Amygdala (tissue), 56 donors: ENCODE results near the gene ASTN1.
A peak's percentile ranks its signal among the peaks of the same experiment; 100 is the strongest.

Experiments used
- DNase-seq, 56 donors: peaks; one replicate each; lab custom pipeline; 2025; lab: John Stamatoyannopoulos, UW

Gene ASTN1

DNA sequence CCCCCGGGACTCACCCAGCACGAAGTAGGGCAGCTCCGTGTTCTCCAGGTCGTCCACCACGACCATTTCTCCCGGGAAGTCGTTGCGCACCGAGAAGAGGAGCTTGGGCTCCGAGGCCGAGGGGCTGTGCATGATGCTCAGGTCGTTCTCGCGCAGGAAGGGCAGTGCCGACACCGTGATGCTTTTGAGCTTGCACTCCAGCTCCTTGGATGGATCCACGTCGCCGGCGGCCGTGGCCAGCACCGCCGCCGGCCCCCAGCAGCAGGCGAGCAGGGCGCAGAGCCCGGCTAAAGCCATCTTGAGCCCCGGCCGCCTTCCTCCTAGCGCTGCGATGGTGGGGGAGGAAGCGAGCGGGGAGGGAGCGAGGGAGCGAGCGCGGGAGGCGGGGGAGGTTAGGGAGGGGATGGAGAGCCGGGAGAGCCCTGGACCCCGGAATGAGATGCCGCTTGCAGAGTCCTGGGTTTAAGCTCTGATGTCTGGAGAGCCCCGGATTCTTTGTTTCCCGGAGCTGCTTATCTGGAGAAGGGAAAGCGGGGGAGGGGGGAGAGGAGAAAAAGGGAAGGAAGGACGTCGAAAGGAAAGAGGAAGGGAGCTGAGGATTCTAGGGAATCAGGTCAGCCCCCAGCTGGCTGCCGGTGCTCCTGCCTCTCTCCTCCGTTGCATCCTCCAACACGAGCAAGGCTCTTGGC is at the start of gene ASTN1:
TSS of gene ASTN1 (minus strand) at position 333 of the 689 bp plus-strand sequence. CDS start at position 297, 36 bp downstream.
- DNase-seq: peak in 34 of 56 donors; percentile 17 to 82 (median 42)

DNA sequence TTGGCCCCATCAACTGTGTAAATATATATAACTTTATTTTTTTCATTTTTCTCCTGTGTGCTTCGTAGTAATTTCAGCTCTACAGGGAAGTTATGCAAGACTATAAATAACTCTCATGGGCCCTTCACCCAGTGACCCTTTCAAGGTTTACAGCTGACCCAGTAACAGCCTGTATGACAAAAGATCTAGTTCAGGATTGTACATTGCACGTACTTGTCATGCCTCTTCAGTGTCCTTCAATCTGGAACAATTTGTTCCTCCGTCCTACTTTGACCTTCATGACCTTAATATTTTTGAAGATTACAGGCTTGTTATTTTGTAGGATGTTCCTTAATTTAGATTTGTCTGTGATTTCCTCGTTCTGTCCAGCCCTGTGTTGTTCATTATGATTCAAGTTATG is 46.7 kb upstream of the ASTN1 start:
- DNase-seq: no peak

DNA sequence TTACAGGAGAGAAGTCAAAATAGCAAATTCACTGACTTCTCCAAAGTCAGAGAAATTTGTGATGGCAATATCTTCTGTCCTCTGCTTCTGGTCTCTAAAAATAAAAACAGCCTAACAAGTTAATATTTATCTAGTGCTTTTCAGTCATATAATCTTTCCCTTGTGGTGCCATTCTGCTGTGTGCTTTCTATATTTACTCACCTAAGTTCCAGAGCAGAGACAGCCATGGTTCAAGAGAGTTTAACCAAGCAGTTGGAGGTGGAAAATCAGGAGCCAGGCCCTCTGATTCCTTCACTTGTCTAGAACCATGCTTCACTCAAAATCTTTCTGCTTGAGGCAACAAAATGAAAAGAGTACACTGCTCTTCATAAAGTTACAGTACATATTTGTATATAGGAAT is 45.6 kb upstream of the ASTN1 start:
- no peak for DNase-seq

DNA sequence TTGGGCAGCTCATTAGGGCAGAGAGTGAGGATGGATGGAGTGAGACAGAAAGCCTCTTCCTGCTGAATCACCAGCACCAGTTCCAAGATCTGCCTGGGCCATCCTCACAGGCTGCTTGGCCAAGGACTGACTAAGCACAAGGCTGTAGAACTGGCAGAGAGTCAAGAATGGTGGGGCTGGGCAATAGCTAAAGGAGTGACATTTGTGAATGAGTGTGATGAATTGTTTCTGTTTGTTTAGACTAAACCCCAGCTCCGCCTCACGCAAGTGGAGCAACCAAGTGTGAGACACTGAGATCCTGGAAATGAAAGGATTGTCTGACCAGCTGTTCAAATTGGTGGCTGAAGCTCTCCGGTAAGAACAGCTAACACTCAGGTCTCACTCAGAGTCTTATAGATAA is 44.8 kb upstream of the ASTN1 start:
- DNase-seq: peak in 45 of 56 donors; percentile 6 to 91 (median 49)

DNA sequence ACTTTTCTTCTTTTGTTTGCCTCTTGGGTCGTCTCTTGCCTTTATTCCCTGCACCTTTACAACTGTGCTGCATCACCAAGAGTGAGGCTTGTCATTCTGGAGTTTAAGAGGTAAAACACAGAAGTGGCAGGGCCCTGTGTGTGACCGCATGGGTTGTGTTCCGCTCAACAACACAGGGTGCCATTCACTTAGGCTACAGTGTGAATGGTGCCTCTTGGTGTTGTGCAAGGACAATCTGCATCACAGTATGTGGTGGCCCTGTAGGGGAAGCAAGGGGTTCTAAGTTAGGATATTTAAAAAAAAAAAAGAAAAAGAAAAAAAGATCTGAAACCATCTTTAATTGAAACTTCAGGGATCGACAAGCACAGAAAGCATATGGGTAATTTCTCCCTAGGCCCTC is 44.4 kb upstream of the ASTN1 start:
- no peak for DNase-seq

DNA sequence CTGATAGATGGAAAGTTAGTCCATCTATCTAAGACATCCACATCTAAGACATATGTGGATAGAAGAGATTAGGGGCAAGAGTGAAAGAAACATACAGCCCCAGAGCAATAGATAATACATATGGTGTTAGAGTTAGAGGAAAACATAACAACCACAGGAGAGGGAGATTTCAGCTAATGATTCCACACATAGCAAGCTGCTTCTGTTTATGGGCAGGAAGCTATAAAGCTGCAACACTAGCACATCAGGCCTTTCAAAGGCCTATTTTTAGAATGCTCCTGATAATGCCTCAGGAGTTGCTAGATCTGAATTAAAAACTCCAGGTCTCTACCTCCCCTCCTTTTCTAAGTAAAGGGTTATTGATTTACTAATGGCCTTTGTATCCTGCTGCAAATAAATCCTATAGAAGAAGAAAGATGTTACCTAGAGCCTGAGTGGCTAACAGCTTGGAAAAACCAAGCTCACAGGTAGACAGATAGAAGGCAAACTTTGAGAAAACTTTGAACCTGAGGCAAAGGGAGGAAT is 42.4 kb upstream of the ASTN1 start:
- no peak for DNase-seq

DNA sequence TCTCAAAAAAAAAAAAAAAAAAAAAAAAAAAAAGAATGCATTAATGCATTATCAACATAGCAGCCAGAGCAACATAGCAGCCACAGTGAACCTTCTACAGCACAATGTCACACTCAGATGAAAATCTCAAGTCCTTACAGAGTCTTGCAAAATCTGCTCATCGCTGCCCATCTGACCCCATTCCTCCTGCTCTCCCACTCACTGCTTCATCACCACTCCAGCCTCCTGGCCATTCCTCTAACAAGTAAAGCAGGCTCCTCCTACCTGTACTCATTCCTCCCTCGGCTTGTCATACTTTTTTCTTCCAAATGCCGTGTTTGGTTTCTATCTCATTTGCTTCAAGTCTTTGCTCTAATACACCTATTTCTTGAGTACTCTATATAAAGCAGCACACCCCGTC is 35.8 kb upstream of the ASTN1 start:
- DNase-seq: no peak

DNA sequence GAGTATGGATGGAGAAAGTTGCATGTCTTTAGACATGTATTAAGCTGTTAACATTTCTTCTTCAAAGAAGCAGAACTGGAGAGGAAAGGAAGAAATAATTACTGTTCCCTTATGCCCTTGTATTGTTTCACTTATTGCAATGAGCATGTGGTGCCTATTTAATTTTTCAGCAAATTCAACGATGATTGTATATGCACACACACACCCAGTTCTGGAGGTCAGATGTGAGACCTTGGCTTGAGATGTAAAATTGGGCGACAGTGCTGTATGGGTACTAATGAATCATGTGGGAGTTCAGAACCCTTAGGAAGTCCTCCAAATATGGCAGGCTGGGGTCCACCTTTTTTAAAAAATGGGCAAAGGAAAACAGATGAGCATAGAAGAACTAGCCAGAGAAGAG is 33.7 kb upstream of the ASTN1 start:
- no peak for DNase-seq

DNA sequence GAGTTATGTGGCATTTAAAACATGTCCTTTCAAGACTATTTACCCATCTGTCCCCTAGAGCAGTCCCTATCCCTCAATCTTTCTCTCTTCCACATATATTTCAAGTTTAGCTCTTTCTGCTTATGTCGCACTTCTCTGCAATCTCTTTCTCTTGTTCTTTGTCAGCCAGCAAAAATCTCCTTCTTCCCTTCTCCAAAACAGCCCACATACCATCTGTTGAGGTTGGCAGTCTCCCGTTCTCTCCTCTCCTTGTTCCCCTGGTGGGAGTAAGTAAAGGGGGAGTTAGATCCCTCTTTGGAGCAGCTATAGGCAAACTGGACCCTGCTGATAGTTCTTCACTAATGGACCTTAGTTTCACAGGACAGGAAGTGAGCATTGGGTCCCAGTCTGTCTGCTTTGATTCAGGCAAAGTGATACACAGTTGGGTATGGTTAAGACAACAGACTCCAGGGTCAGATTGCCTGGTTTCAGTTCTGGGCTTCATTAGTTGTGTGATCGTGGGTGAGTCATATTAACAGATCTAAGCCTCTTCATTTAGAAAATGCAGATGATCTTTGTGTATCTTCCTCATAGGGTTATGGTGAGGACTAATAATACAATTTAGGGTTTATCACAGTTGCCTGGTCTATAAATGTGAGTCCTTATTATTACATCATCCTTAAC is 25.9 kb upstream of the ASTN1 start:
- DNase-seq: peak in 3 of 56 donors; percentile 10 to 24 (median 22)

DNA sequence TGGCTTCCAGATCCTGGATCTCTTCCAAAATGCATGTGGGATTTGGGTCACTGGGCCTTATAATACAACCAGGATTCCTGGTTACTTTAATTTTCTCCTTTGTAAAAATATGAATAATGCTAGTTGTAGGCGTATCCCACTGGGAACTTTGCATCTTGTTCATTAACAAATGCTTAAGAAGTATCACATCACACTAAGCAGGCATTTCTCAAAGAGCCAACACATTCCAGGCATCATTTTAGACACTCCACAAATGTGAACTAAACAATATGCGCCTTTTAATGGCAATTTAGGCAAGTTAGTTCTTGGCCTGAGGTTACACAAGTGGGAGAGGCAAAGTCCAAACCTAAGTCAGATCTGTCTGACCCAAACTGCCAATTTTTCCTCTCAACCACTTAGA is 22.1 kb upstream of the ASTN1 start:
- DNase-seq: no peak

DNA sequence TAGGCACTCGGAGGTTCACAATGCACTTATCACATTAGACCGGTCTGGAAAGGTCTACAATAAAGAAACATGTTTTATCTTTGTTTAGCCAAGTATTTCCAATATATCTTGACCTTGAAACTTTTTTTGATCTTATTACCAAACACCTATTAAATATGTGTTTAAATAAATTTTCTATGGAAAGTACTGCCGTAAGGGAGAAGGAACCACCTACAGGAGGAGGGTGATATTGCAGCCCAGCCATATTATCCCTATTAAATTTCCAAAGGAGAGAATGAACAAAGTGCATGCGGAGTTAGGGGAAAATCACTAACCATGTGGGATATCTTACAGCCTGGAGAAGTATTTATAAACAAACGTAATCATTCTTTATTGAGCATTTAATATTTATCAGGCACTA is 20.7 kb upstream of the ASTN1 start:
- no peak for DNase-seq

DNA sequence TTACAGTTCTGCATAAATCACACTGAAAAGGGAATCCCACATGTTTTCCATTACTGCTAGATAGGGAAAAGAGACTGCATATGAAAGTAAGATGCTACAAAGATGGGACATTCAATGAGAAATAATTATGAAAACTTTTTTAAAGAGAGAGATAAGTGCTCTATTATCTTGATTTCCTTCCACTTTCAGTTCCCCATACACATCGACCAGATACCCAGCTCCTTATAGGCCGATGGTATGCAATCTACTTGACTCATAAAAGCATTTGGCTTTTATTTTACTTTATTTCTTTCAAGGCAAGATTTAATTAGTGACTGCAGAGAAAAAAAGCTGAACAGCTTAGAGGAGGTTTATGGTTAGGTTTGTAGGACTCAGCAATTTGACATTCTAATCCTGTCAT is 19.3 kb upstream of the ASTN1 start:
- no peak for DNase-seq

DNA sequence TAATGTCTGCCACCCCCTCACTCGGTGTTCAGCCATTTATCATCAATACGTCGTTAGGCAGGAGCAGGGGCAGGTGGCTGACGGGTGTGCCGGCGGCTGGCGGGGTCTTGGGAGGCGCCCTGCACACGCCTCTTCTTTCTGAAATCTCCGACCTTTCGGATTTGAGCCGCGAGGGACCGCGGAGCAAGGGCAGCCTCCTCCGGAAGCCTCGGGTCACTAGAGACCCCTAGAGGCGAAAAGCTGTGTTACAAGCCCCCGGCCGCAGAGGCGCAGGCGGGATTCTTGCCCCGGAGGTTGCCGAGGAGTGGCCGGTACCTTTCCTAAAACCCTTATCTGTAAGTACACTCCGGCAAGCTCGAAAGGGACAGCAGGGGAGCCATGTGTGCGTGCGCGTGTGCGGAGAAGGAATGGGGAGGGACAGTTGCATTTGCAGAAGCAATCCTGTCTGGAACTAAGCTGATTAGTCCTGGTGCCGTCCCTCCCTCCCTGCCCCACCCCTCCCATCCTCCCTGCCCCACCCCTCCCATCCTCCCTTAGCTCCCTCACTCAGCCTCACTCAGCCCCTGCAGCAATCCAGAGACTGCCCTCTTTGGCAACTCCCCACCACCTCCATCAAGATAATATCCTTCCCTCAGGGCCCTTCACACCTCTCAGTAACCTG is 17.2 kb upstream of the ASTN1 start:
- peak in 48 of 56 donors; percentile 15 to 76 (median 51) for DNase-seq

DNA sequence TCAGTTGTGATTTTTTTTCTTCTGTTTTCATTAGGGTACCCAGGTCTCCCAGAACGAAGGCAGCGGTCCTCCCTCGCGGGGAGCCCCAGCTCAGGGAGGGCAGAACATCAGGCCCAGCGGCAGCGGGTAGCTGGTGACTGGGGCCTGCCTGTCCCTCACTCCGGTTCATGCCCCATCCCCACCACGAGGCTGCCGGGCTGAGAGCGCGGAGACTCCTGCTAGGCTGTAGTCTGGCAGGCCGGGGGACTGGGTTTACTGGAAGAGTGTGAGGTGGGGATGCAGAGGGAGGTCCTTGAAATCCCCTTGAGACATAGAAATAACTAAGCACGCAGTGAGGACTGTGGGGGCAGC is 16.7 kb upstream of the ASTN1 start:
- DNase-seq: peak in 7 of 56 donors; percentile 21 to 75 (median 55)

DNA sequence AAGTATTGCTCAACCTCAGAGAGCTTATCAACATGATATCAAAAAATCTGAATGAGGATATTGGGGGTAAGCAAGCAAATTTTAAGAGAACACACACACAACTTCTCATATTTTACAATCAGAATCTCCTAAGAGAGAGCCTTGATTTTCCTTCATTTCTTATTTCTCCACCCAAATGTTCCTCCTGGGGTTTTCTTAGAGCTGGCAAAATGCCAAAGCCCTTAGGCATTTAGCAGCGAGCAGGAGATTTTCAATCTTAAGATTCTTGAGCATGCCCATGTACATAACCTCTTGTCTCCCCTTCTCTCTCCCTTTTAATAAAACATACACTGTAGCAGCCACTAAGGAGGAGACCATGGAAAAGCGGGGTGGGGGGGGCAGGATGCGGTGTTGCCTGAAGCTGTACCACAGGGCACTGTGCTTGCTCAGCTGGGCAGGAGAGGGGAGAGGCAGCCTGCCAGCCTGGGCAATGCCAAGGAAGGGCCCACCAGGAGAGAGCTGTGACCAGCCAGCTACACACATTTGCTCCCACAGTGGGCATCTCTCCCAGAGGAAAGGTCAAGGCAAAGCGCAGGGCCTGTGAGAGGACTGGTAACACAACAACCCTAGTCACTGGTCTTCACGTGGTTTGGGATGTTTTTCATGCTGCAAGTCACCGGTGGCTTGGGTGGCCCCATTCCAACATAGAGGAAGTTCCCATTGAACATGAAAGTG is 10.6 kb upstream of the ASTN1 start:
- DNase-seq: peak in 41 of 56 donors; percentile 9 to 81 (median 48)

DNA sequence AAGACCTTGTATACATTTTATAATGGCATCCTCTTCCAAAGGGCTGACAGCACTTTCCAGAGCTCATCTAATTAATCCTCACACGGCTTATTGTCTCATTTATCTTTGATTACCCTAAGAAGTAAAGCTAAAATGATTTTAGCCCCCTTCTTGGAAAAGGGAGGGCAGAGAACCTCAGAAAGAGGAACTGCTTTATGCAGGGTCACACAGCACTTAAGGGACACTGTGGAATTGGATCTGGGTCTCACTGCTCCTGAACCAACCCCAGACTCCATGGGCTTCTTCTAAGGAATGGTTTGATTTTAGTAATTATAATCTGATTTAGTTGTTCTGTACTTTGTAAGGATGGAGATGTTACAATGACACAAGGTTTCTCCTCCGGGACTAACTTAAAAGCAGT is 9.5 kb upstream of the ASTN1 start:
- no peak for DNase-seq

DNA sequence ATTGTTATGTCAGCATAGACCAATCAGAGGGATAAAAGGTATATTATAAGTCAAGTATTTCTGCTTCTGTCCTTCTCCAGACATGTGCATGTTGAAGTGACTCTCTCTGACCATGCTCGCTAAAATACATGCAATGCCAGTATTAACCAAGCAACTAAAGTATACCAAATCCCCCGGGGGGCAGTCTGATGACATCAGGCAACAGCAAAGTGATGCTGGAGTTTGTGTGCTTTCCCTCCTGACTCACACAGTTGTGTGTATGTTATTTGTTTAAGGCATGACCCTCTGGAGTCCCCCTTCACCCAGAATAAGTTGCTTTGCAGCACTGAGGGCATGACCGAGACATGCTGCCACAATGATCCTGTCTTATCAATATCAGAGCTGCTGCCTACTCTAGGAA is 8.4 kb upstream of the ASTN1 start:
- no peak for DNase-seq

DNA sequence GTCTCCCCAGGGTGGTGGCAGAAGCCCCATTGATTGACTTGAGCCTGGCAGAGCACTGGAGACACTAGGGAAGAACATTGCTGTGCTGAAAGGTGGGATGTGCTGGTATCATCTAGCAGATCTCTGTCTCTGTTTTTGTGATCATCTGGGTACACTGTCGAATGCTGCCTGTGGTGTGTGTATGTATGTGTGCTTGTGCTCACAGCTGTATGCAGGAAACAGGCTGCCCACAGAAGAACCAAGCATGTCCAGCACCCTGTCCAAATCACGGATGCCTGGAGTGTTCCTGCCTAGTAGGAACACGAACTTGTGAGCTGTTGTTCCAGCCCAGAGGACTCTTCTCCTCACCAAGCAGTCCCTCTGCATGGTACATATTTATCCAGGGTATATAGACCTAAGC is 7.8 kb upstream of the ASTN1 start:
- DNase-seq: peak in 2 of 56 donors; percentile 23 to 24

DNA sequence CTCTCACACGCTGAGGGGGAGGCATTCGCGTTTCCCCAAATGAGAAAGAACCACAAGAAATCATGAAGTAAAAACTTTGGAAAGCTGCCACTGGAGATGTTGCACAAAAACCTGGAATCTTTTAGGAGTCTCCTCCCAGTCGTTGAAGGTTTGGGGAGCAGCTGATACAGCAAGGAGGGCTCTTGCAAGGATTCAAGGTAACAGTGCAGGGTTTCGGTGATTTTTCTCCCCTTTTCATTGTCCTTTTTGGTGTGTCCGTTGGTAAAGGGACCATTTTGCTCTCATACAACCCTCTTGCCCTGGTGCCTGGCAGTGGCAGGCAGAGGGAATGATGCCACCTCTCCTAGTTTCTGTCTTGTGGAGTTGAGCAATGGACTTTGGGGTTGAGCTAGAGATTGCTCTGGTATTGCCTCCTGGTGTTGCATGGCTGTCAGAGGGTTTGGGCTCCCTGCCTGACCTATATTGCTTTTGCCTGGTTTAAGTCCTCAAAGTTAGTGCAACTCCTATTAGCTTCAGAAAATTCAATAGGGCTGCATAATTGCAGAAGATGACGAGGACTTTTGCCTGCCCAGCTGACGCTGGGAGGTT is 7.1 kb upstream of the ASTN1 start:
- peak in 1 of 56 donors; percentile 3 for DNase-seq

DNA sequence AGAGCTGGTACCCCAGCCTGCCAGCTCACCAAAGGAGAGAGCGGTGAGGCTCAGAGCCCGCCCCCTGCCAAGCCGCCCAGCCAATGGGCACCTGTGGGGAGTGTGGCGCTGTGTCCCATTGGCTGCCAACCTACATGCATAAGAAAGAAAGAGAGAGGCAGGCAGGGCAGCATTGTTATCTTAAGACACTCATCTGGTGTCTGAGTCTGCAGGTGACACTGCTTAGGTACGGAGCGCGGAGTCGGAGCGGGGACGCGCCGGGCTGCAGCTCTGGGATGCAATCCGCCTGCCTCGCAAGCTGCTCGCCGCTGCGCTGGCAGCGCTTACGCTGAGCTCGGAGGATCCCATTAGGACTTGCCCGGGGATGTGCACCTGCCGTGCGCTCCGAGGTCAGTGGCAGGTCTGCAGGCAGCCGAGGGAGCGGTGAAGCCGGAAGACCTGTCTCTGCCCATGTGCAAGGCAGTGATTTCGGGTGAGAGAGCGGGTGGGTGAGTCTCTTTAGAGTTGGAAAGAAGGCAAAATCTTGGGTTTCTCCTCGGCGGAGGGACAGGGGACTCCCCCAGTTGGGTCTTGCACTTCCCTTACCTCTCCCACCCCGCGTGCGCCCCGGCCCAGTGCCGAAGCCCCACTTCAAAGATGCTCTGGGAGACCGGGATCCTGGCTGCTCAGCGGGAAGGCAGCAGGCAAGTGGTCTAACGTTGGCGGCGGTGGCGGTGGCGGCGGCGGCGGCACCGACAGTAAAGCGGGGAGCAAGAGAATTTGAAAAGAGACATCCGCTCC is 6.4 kb upstream of the ASTN1 start, which contains the start of gene BRINP2:
TSS of gene BRINP2 (plus strand) at position 203 of the 780 bp plus-strand sequence. CDS start 58,919 bp downstream, outside the sequence.
- peak in 54 of 56 donors; percentile 32 to 93 (median 82) for DNase-seq
